GM19035 (cell line): ENCODE measurements around the gene EFCAB6.

Experiments
- ATAC-seq: cut with Tn5 transposase; IDR thresholded peaks from one replicate; pipeline ENCODE4 v1.9.1; 2021; ENCODE audit not compliant: unreplicated experiment

The EFCAB6 gene

DNA sequence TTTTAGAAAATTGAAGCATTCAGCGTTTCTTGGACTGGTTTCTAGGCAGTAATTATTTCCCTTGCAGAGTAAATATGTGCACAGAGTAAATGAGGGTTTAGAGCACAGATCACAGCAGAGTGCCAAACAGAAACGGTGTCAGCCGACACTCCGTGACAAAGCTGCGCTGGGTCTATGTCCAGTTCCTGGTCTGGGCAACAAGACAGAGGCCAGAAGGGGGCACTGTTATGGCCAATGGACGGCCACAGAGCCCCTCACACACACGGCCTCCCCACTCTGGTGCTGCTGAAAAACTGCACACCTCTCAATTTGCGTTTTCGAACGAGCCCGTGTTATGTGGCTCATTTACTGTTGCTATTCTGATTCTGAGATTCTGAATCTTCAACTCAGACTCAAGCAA lies 219.6 kb downstream of the EFCAB6 start:
- no peak for ATAC-seq

GRCh38 chr22:43591380-43591779 lies 220.7 kb downstream of the EFCAB6 start:
- no peak for ATAC-seq

DNA sequence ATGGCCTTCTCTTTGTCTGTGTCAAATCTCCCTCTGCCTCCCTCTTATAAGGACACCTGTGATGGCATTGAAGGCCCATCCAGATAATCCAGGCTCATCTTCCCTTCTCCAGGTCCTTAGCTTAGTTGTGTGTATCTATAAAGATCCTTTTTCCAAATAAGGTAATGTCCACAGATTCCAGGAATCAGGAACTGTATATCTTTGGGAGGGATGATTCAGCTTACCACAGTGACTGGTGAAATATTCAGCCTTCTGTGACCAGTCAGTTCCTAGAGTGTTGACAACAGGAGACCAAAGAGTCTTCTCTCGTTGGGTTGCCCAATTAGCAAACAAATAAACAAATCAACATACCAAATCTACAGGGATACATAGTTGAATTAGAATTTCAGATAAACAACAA lies 224.5 kb downstream of the EFCAB6 start:
- no peak for ATAC-seq

DNA sequence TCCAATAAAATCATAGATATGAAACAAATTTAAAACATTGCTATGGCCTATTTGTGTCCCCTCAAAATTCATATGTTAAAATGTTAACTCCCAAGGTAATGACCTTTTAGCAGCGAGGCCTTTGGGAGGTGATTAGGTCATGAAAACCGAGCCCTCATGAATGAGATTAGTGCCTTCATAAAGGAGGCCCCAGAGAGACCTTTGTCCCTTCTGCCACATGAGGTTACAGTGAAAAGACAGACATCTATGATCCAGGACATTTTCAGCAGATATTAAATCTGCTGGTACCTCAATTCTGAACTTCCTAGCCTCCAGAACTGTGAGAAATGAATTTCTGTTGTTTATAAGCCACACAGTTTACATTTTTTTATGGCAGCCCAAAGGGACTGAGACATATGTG lies 228.6 kb downstream of the EFCAB6 start:
- no peak for ATAC-seq

- ATAC-seq = no peak
These were observed 229.7 kb downstream of the EFCAB6 start for GRCh38 chr22:43582394-43582793.

DNA sequence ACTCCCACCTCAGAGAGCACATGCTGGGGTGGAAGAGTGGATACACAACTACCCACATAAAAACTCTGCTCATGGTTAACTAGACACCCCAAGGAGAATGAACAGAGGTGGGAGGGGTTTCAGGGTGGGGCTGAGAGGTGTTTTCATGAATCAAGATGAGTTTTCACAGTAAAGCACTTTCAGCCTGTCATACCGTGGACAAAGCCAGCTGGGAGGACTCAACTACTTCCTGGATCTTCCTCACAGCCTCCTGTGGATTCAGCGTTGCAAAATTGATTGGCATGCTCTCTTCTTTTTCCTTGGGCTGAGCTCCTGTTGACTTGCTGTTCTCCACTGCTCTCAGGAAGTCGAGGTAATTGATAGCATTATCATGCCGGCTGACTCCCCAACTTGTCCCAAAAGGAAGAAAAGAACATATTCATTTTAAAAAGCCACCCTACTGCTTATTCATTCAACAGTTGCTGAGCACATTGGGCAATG lies 231.8 kb downstream of the EFCAB6 start:
- no peak for ATAC-seq

- ATAC-seq = no peak
These were observed 237.4 kb downstream of the EFCAB6 start for GRCh38 chr22:43574738-43575137.

- ATAC-seq = no peak
These were observed 239.4 kb downstream of the EFCAB6 start for GRCh38 chr22:43572710-43573109.

- ATAC-seq = no peak
These were observed 240.9 kb downstream of the EFCAB6 start for GRCh38 chr22:43571181-43571580.

DNA sequence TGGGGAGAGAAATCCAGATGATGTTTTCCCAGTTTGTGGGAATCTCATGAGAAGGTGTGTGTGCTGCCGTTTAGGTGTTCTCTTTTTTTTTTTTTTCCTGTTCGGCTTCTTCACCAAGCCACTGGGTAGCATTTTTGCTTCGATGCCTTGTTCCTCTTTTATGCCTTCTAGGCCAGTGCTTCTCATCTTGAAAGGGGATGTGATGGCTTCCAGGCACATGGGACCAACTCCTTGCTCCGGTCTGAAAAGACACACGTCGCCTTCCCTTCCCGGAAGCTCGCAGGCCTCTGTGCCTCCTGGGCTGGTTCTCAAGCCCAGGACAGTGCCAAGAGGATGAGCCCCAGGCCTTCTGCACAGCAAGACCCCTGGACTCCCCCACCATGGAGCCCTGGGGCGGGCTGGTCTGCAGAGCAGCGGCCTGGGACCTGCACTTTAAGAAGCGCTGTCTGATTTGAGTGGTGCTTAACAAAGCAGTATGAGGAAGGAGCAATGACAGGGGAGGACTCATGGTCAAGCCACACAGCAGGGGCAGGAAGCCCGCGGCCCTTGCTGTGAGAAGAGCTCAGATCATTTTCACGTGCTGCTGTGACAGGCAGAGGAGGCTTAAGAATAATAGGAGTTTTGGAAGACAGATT lies 241.5 kb downstream of the EFCAB6 start:
- ATAC-seq = no peak

DNA sequence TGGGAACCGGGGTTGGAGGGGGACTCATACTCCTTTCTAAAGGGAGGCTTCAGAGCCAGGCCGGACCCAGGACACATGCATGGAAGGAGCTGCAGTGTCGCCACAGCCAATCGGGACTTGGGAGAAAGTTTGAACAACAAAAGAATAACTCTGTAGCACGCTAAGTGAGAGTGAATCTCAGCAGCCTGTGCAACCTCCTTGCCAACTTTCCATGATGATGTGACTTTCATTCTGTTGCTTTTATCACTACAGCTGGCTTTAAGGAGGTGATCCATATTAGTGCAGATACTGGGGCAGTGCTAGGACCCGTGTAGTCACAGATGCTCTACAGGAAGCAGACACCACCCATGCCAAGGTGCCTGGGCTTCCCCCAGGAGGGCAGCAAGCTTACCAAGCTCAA lies 243.0 kb downstream of the EFCAB6 start:
- no peak for ATAC-seq

- no peak for ATAC-seq
These were observed 244.3 kb downstream of the EFCAB6 start for GRCh38 chr22:43567691-43568324.

GRCh38 chr22:43566561-43567332 lies 245.4 kb downstream of the EFCAB6 start:
- ATAC-seq = no peak

DNA sequence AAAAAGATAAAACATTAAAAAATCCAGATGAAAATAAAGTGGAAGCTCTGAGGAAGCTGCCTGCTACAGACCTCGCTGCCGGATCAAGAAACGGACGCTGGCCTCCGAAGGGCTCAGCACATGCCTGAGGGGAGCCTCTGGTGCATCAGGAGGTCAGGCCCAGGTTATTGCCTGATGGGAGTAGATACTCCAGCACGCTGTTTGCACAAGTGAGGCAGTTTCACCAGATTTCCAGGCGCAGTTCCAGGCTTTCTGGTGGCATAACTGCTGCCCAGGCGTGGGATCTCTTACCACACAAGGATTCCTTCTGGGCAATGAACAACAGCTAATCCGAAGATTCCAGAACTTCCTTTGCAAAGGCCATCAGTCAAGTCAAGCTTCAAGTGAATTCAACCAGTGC lies 246.1 kb downstream of the EFCAB6 start:
- no peak for ATAC-seq

DNA sequence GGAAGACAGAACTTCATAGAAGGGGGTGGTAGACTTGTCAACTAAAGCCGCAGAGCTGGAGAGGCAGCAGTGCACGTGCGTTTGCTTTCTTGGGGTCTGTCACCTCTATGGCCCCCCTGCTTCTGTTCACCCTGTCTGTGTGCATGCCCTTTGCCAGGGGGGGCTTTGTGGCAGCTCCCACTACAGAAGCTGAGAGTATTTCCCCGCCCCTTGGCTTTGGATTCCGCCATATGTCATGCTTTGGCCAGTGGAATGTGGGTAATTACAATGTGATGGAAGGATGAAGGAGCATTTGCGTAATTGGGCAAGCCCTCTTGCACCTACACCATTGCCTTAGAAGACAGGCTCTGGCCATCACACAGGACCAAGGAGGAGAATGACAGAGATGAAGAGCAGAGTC lies 247.2 kb downstream of the EFCAB6 start:
- ATAC-seq = no peak

- no peak for ATAC-seq
These were observed 248.5 kb downstream of the EFCAB6 start for GRCh38 chr22:43563571-43563970.

DNA sequence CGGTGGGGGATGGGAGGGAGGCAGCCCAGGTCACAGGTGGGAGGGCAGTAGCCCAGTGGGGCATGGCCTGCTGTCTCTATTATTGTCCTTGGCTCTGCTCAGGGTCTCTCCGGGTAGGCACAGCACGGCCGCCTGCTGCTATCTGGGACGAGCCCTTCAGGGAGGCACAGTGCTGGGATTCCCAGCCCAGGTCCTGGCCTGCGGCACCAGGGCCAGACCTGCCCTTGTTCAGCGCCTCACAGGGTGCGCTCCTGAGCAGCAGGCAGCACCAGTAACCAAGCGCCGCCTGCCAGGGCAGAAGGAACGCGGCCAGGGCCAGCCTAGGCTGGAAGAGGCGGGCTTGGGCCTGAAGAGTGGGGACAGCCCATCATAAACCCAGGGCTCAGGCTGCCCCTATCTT lies 249.3 kb downstream of the EFCAB6 start:
- no peak for ATAC-seq

- no peak for ATAC-seq
These were observed 250.5 kb downstream of the EFCAB6 start for GRCh38 chr22:43561415-43562178.

GRCh38 chr22:43560651-43561050 lies 251.5 kb downstream of the EFCAB6 start:
- no peak for ATAC-seq

DNA sequence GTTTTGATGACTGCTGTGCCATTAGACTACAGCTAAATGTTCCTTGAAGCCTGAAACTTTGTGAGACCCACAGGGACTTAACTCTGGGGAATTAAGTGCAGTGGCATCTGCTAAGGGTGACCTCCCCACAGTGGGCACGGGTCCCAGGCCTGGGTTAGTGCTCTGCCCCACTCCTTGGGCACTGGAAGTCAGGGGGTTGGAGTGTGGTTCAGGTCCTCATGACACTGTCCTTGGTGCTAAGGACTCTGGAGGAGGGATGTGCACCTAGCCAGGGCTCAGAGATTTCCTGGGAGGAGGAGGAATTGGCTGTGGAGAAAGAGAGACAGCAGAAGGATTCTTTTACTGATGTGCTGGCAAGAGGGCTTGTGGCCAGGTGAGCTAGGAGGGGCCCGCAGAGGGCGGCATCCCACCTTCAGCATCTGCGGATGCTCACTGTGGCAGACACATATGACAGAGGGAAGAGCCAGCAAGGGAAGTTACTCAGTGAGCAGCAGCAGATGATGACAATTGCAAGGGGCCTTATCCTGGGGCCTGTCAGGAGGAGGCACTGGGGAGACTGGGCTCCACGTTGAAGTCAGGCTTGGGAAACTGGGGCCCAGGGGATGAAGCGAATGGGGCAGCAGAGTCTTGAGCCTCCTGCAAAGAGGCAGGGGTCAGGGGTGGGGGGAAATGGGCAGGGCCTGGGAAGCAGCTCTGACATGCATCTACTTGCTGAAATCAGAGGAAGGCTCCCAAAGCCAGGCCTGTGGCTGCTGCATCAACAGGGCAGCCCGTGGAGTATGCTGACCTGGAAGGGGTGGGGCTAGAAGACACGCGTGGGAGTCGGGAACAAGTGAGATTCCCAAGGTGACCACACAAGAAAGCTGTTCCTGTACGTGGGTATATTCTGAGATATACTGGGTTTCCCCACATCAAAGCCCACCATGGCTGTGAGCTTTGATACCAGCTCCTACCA lies 256.3 kb downstream of the EFCAB6 start:
- ATAC-seq = no peak
